ENCODE results near the gene OSBP2.

The OSBP2 gene

DNA sequence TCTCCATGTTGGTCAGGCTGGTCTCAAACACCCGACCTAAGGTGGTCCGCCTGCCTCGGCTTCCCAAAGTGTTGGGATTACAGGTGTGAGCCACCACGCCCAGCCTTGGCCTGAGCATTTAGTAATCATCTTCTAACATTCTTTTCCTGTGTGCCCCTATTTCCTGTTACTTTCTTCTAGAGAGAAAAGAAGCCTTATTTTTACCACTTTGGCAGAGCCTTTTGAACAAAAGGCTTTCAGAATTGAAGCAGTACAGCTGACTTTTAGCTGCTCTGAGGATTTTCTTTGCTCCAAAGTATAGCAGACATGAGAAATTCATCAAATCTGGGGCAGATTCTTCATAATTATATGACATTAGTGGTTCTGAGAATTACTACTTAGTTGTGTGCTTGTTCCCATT lies 260.5 kb downstream of the OSBP2 start:
- no peak for ATAC-seq
- TF ChIP-seq BACH2 (CRISPR knock-in tag; IDR thresholded peaks at IDR 0.05; ENCODE audit: borderline replicate concordance) (no peak), ZC3H10 (CRISPR knock-in tag; IDR thresholded peaks at IDR 0.05) (no peak), GLIS3 (CRISPR knock-in tag; IDR thresholded peaks at IDR 0.05) (no peak), PPARA (CRISPR knock-in tag; IDR thresholded peaks at IDR 0.05; ENCODE audit: borderline replicate concordance) (no peak), ZFP3 (CRISPR knock-in tag; IDR thresholded peaks at IDR 0.05) (no peak), ISL1 (CRISPR knock-in tag; IDR thresholded peaks at IDR 0.05) (no peak), CSDC2 (CRISPR knock-in tag; IDR thresholded peaks at IDR 0.05) (no peak), TCF4 (CRISPR knock-in tag; IDR thresholded peaks at IDR 0.05; ENCODE audit: borderline replicate concordance) (no peak)
- TF ChIP-seq, protein P1, sequence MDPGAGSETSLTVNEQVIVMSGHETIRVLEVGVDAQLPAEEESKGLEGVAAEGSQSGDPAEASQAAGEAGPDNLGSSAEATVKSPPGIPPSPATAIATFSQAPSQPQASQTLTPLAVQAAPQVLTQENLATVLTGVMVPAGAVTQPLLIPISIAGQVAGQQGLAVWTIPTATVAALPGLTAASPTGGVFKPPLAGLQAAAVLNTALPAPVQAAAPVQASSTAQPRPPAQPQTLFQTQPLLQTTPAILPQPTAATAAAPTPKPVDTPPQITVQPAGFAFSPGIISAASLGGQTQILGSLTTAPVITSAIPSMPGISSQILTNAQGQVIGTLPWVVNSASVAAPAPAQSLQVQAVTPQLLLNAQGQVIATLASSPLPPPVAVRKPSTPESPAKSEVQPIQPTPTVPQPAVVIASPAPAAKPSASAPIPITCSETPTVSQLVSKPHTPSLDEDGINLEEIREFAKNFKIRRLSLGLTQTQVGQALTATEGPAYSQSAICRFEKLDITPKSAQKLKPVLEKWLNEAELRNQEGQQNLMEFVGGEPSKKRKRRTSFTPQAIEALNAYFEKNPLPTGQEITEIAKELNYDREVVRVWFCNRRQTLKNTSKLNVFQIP (CRISPR knock-in tag; IDR thresholded peaks at IDR 0.05; ENCODE audit: borderline replicate concordance, low read depth) = no peak
- TF ChIP-seq, protein P2, sequence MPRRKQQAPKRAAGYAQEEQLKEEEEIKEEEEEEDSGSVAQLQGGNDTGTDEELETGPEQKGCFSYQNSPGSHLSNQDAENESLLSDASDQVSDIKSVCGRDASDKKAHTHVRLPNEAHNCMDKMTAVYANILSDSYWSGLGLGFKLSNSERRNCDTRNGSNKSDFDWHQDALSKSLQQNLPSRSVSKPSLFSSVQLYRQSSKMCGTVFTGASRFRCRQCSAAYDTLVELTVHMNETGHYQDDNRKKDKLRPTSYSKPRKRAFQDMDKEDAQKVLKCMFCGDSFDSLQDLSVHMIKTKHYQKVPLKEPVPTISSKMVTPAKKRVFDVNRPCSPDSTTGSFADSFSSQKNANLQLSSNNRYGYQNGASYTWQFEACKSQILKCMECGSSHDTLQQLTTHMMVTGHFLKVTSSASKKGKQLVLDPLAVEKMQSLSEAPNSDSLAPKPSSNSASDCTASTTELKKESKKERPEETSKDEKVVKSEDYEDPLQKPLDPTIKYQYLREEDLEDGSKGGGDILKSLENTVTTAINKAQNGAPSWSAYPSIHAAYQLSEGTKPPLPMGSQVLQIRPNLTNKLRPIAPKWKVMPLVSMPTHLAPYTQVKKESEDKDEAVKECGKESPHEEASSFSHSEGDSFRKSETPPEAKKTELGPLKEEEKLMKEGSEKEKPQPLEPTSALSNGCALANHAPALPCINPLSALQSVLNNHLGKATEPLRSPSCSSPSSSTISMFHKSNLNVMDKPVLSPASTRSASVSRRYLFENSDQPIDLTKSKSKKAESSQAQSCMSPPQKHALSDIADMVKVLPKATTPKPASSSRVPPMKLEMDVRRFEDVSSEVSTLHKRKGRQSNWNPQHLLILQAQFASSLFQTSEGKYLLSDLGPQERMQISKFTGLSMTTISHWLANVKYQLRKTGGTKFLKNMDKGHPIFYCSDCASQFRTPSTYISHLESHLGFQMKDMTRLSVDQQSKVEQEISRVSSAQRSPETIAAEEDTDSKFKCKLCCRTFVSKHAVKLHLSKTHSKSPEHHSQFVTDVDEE (CRISPR knock-in tag; IDR thresholded peaks at IDR 0.05) = no peak

All from SK-N-SH treated with all-trans-retinoic acid at 6 μM for 48 hours (cell line).